Epithelial cell of prostate (primary cell): ENCODE results near the gene CUEDC1.
"Not testable (repeated sequence)": the region's sequence is repeated elsewhere in the genome, so short reads cannot be mapped to it uniquely, and the experiment has no call there.

Source experiments
- DNase-seq: peaks from one replicate; pipeline ENCODE4 v3.0.0-alpha.2; 2011; ENCODE audit warnings: low read depth, low spot score
- H3K27ac ChIP-seq: fragments of 450-650 bp; 2 replicates; pipeline ENCODE4 v1.5.1; 2017; ENCODE audit warnings: mild to moderate bottlenecking

The CUEDC1 gene

GRCh38 chr17:57943140-57943539, 12.1 kb downstream of the CUEDC1 start:
- DNase-seq = peak; percentile 6

DNA sequence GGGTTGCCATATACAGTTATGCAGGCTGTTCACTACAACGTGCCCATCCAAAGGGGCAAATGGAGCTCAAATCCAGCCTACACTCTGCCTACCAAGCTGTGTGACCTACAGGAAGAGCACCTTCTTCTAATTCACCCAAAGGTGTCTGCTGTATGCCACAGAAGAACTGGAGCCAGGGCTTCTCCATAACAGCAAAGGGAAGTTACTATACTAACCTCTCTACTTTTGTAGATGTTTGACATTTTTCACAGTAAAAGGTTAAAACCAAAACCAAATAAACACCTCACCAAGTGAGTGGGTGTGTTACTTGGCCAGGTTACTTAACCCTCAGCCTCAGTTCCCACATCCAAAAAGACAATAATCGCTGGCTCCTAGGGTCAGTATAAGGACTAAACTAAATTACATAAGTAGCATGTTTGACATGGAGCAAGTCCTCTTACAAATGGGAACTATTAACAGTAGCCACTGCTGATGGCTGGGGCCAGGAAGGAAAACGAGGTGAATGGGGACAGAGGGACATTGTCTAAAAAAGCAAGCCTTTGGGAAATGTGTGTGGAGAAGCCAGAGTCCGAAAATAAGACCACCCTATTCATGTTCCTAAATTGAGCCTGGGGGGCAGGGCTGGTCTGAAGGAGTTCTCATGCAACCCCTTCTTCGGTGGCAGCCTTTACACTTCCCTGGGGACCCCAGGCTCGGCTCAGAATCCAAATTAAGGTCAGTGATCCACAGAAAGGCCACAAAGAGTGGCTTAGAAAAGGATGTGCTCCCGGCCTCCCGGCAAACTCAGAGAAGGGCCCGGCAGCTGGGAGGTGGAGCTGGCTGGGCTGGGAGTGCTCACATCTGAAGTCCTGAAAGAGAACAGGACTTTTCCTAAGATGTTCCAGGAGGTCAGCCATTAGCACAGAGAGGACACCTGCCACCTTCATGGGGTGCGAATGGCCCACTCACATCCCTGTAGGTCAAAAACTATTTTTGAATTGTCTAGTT, 13.5 kb downstream of the CUEDC1 start:
- no peak overlapping the region for H3K27ac ChIP-seq
- DNase-seq = no peak

More at GRCh38 chr17:57943140-57943539, 12.1 kb downstream of the CUEDC1 start:
- H3K27ac ChIP-seq = peak overlapping the region; percentile 55

DNA sequence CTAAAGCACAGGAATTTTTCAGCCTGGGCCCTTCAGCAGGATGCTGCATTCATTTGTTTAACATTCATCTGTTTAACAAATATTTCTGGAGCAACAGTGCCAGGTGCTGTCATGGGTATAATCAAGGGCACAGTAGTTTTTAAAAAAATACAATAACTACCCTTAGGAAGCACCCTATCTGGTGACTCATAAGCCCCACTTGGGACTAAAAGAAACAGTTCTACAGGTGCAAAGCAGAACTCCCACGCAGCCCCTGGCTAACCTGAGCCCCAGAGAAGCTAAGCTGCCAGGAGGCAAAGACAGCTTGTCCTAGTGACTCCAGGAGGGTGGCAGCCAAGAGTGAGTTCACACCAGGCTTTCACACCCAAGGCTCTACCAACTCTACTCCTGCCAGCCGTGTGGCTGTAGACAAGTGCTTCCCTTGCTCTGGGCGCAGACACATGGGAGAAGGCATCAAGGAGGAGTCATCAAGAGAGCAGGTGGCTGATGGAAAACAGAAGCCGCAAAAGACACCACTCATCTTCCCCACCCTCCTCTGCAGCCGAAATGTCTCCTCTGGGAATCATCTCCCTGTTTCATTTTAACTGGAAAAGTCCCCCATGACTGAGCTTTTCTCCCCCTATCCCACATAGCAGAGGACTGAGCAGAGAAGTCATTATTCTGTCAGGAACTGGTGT, 14.4 kb downstream of the CUEDC1 start:
- no peak overlapping the region for H3K27ac ChIP-seq
- DNase-seq = no peak

DNA sequence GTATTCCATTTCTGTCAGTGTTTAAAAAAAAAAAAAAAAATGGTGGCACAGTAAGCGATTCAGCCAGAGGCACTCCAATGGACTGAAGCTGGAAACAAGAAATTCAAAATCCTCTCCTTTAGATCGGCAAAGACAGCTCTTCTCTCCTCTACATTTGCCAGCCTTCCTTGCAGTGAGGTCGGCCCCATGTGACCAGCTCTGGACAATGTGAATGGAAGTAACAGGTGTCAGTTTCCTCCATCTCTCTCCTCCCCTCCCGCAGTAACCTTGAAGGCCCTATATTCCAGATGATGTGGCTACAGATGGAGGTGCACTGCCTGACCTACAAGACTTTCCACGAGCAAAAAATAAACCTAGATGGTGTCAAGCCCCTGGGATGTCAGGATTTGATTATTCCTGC, 15.0 kb downstream of the CUEDC1 start:
- no peak for DNase-seq
- no peak overlapping the region for H3K27ac ChIP-seq

GRCh38 chr17:57939797-57940196, 15.4 kb downstream of the CUEDC1 start:
- no peak overlapping the region for H3K27ac ChIP-seq
- DNase-seq = no peak

DNA sequence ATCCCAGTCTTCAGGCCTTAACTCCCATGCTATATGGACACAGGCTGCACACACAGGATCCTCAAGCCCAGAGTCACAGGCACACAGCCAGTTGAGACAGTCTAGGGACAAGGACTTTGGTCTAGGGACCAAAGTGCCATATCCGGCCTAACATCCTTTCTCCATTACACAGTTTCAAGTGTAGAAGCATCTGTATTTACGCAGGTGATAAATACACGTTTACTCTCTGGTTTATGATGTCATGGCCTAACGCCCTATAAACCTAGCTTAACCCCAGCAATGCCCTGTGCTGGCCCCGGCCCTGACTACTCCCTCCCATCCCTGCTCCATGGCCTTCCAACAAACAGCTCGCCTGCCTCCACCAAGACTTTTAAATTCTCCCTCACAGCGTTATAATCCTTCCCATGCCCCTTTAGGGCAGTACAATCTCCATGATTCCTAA, 17.1 kb downstream of the CUEDC1 start:
- H3K27ac ChIP-seq = no peak overlapping the region
- no peak for DNase-seq

DNA sequence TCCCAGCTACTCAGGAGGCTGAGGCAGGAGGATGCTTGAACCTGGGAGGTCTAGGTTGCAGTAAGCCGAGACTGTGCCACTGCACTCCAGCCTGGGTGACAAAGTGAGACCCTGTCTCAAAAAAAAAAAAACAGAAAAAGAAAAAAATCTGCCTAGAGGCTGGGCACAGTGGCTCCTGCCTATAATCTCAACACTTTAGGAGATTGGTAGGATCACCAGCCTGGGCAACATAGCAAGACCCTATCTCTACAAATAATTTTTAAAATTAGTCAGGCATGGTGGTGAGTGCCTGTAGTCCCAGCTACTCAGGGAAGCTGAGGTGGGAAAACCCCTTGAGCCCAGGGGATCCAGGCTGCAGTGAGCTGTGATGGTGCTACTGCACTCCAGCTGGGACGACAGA, 17.7 kb downstream of the CUEDC1 start:
- no peak overlapping the region for H3K27ac ChIP-seq
- DNase-seq = no peak

- peak overlapping the region; percentile 70 for H3K27ac ChIP-seq
- no peak for DNase-seq
Observed at GRCh38 chr17:57935833-57936807, 19.1 kb downstream of the CUEDC1 start.

GRCh38 chr17:57931488-57932137, 23.6 kb downstream of the CUEDC1 start:
- no peak for DNase-seq
- H3K27ac ChIP-seq = no peak overlapping the region

GRCh38 chr17:57930239-57930638, 25.0 kb downstream of the CUEDC1 start:
- no peak for DNase-seq
- H3K27ac ChIP-seq = no peak overlapping the region

- no peak for DNase-seq
- H3K27ac ChIP-seq = no peak overlapping the region
Observed at GRCh38 chr17:57929386-57929785, 25.8 kb downstream of the CUEDC1 start.

DNA sequence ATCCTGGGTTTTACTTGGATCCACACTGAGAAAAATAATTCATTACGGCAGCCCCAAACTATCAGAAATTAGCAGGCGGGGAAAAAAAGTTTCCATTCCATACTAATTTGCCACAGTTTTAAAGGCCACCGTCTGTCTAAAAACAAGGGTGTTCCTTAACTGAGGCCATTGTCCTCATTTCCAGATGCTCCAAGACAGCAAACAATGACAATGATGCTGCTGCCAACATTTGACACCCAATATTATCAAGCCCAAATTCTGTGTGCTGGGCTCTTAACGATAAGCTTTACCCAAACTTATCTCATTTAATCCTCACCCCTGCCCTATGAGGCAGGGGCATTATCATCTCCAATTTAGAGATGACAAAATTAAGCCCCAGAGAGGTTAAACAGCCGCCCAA, 26.3 kb downstream of the CUEDC1 start:
- no peak for DNase-seq
- no peak overlapping the region for H3K27ac ChIP-seq

DNA sequence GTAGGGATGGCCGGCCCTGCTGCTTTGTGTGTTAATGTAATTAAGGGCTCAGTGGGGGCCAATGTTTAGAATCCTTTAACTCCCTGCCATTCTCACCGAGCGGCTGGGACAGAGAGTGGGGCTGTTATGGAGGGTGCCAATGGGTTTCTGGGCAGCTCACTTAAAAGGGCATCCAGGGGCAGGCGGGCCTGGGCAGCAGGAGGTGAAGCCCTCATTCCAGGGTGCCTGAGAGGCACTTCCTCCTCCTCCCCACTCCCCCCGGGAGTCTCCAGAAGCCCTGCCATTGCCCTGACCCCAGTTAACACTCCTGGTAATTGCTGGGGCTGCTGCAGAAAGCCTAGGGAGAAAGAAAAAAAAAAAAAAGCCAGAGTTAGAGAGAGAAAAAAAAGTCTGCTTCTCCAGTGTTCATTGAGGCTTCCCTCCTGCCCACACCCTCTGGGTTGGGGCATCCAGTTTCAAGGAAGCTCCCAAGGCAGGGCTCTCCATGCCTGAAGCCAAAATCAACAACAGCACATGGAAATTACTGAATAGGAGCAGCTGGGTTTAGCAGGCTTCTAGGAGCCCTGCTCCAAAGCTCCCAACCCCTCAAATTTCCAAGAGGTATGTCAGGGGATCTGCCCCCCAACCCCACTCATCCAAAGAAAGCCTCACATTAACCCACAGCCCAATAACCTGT, 28.0 kb downstream of the CUEDC1 start:
- peak; percentile 14 for DNase-seq
- H3K27ac ChIP-seq = no peak overlapping the region

- DNase-seq = no peak
- H3K27ac ChIP-seq = no peak overlapping the region
Observed at GRCh38 chr17:57926723-57927047, 28.5 kb downstream of the CUEDC1 start.

DNA sequence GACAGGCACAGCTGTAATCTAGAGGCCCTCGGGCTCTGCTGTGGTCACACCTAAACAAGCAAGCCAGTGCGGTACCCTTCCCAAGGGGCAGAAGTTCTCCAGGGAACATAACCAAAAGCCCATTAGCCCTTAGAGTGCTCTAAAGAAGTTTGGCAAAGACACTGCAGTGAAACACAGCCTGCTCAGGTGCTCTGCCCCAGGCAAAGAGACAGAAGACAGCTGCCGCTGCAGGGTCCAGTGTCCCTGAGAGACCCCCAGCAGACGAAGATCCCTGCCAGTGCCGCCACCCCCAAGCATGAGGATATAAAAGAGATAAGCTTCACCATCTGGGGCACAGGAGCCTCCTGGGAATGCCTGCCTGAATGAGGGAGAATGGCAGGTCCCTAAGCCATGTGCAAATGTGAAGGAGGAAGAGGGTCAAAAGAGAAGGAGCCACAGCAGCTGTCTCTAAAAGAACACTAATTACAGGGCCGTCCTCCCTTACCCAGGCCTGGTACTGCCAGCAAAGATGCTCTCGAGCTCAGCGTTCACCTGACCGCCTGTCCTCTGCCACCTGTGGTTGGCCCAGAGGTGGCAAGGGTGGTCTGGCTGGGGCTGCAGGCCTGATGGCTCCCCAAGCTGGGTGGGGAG, 29.7 kb downstream of the CUEDC1 start:
- no peak overlapping the region for H3K27ac ChIP-seq

GRCh38 chr17:57924677-57925076, 30.5 kb downstream of the CUEDC1 start:
- no peak for DNase-seq
- no peak overlapping the region for H3K27ac ChIP-seq

More for the DNA sequence above, 29.7 kb downstream of the CUEDC1 start:
- no peak for DNase-seq

GRCh38 chr17:57923182-57923872, 31.9 kb downstream of the CUEDC1 start:
- no peak overlapping the region for H3K27ac ChIP-seq
- DNase-seq = no peak

- DNase-seq, H3K27ac ChIP-seq: not testable (repeated sequence)
Observed at GRCh38 chr17:57922745-57923144, 32.5 kb downstream of the CUEDC1 start.
